ENCODE data around the gene ATP2A1. TPM values are rescaled to one million over a fixed set of nuclear protein-coding genes. Genes with fewer than 3 reads are reported as not detected.

Gene ATP2A1
- total RNA-seq, result 0.20 and 0.37 TPM in 2 replicates

DNA sequence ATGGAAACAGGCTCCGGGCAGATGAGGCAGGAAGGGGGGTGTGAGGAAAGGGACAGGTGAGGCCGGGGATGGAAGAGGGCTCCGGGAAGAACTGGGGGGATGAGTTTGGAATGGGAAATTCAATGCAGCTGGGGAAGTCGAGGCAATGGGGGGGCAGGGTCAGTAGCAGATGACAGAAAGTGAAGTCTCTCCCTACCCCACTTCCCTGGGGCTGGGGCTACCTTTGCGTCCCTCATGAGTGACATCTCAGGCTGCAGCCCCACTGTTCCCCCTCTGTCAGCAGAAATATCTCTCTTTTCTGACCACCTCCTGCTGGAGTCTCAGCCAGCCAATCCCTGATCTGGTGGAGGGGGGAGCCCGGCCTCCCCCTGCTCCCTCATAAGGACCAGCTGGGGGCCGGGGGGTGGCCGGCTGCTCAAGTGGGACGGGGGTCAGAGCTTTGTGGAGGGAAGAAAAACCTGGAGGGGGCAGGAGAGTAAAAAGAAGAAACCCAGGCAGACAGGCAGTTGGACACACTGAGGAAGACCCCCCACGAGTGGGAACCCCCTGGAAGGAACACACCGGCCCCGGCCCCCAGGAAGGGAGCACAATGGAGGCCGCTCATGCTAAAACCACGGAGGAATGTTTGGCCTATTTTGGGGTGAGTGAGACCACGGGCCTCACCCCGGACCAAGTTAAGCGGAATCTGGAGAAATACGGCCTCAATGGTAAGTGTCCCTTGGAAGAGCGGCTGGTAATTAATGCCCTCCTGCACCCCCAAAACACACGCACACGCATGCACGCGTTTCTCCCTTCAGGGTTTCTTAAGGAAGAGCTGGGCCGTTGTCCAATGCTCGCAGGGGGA is at the start of gene ATP2A1:
Gene ATP2A1, plus strand, starts transcription at position 406 of the 844 bp plus-strand sequence. Its CDS starts 184 bp downstream, at position 590.

GRCh38 chr16:28846080-28846932 is 32.0 kb upstream of the ATP2A1 start, which contains the start of gene TUFM:
TSS of gene TUFM (minus strand) at chr16:28846348. CDS start at chr16:28846269, 79 bp downstream.

DNA sequence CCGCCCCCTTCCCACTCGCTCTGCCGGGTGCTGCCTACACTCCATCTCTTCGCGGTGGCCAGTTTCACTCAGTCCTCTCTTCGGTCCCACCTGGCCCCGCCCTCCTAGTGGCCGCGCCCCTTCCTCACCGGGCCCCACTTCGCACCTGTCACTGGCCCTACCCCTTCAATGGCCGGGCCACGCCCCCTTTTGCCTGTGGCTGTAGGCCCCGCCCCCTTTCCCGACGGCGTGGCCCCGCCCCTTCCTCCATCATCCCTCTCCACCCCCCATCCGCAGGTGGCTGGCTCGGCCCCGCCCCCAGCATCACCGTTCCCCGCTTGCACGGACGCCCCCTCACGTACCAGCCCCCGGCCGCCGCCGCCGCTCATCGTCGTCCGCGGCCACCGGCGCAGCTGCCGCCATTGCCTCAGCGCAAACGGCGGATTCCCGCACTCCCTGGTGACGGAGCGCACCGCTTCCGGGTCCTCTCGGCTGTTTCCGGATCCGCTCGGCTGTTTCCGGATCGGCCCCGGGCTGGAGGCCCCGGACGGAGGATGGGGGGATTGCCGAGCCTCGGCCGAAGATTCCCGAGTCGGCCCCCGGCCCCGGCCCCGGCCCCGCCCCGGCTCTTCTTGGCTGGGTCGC is 46.6 kb downstream of the ATP2A1 start, which contains the start of gene RABEP2:
Gene RABEP2, minus strand, starts transcription at position 477 of the 624 bp plus-strand sequence. Its CDS starts 75 bp downstream, at position 402.

DNA sequence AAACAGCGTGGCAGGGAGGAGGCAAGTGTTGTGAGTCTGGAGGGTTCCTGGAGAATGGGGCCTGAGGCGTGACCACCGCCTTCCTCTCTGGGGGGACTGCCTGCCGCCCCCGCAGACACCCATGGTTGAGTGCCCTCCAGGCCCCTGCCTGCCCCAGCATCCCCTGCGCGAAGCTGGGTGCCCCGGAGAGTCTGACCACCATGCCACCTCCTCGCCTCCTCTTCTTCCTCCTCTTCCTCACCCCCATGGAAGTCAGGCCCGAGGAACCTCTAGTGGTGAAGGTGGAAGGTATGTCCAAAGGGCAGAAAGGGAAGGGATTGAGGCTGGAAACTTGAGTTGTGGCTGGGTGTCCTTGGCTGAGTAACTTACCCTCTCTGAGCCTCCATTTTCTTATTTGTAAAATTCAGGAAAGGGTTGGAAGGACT is 53.5 kb downstream of the ATP2A1 start, which contains the start of gene CD19:
Gene CD19, plus strand, starts transcription at position 171 of the 425 bp plus-strand sequence. Its CDS starts 30 bp downstream, at position 201.

DNA sequence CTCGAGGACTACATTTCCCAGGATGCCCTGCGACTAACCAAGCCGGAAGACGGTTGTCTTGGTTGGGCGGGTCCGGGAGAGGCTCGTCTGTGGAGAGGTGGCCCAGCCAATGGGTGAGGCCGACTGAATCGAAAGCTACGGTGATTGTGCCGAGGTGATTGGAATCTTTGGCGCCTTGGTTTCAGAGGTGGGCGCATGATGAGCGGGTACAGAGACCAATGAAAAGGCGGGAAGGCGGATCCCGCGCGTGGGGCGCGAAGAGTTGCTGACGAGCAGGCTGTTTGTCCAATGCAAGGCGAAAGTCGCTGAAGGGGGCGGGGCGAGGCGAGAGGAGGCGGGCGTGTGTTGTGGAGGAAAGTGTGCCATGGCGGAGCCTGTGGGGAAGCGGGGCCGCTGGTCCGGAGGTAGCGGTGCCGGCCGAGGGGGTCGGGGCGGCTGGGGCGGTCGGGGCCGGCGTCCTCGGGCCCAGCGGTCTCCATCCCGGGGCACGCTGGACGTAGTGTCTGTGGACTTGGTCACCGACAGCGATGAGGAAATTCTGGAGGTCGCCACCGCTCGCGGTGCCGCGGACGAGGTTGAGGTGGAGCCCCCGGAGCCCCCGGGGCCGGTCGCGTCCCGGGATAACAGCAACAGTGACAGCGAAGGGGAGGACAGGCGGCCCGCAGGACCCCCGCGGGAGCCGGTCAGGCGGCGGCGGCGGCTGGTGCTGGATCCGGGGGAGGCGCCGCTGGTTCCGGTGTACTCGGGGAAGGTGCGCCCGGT is 72.5 kb downstream of the ATP2A1 start, which contains the start of gene NFATC2IP:
Gene NFATC2IP, plus strand, starts transcription at position 290 of the 762 bp plus-strand sequence. Its CDS starts 75 bp downstream, at position 365.

Small RNAs within 50 kb of the gene (small RNA-seq; reads per million reads assigned to genes)
- gene RF00416, result not detected

Other genes starting within 250 kb of the ATP2A1 start
- gene NPIPB8, start 240.4 kb upstream of the ATP2A1 start, total RNA-seq, result 0.39 TPM in 1 of 2 replicates, not detected in the other
- 112 and 118 TPM in 2 replicates for gene EIF3C, start 167.0 kb upstream of the ATP2A1 start, total RNA-seq
- gene NPIPB9, start 126.7 kb upstream of the ATP2A1 start, total RNA-seq, result 2.2 and 2.7 TPM in 2 replicates
- gene ATXN2L, start 55.5 kb upstream of the ATP2A1 start, total RNA-seq, result 42.6 and 50.2 TPM in 2 replicates
- 125 and 139 TPM in 2 replicates for gene TUFM, start 32.1 kb upstream of the ATP2A1 start, total RNA-seq
- 10.7 and 19.4 TPM in 2 replicates for gene SH2B1, start 14.6 kb upstream of the ATP2A1 start, total RNA-seq
- gene RABEP2, start 46.8 kb downstream of the ATP2A1 start, total RNA-seq, result 17.3 and 20.5 TPM in 2 replicates
- gene CD19, start 53.5 kb downstream of the ATP2A1 start, total RNA-seq, result not detected in 2 replicates
- 20.2 and 29.3 TPM in 2 replicates for gene NFATC2IP, start 72.4 kb downstream of the ATP2A1 start, total RNA-seq
- 35.3 and 43.0 TPM in 2 replicates for gene SPNS1, start 96.3 kb downstream of the ATP2A1 start, total RNA-seq
- 0.37 and 1.2 TPM in 2 replicates for gene LAT, start 106.6 kb downstream of the ATP2A1 start, total RNA-seq

All from subcutaneous preadipocyte (primary cell).